ENCODE results near the gene BLOC1S5.
"Not testable (repeated sequence)": the region's sequence is repeated elsewhere in the genome, so short reads cannot be mapped to it uniquely, and the experiment has no call there.

Gene BLOC1S5

DNA sequence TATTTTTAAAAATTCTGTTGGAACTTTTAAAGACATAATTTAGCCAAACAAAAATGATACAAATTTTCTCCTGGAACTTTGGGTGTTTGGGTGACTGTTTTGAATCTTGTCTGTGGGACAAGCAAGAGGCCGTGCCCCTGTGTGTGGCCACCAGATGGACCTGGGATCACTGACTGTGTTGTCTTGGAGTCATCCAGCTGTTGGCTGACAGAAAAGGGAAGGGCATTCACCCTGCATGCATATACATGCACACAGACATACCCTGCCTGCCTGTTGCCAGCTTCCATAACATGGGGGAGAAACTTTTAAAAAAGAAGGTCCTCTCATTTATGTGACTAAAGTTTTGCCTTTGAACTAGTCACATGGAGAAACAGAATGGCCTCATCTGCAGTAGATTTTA is 72.7 kb downstream of the BLOC1S5 start:
- no peak for DNase-seq

DNA sequence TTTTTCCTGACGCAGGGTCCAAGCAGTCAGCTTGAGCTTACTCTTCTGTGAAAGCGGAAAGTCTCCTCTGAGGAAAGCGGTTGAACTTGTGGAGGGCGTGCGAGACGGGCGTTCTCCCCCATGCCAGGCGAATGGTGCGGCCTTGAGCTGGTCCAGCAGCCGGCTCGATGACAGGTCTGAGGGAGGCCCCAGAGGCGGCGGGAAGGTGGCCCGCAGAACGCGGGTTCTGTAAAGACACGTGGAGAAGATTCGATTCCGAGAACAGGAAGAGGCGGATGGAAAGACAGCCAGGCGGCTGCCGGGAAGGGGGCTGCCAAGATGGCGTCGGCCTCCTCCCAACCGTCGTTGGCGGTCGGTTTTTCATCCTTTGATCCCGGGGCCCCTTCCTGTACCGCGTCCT is 78.0 kb downstream of the BLOC1S5 start:
- no peak for DNase-seq

DNA sequence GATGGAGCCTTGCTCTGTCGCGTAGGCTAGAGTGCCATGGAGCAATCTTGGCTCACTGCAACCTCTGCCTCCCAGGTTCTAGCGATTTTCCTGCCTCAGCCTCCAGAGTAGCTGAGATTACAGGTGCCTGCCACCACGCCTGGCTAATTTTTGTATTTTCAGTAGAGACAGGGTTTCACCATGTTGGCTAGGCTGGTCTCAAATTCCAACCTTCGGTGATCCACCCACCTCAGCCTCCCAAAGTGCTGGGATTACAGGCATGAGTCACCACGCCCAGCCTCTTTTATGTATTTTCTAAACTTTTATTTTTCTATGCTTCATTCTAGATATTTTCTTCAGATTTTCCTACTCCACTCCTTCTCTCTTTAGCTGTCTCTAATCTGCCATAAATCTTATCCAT is 80.2 kb downstream of the BLOC1S5 start:
- DNase-seq, result not testable (repeated sequence)

DNA sequence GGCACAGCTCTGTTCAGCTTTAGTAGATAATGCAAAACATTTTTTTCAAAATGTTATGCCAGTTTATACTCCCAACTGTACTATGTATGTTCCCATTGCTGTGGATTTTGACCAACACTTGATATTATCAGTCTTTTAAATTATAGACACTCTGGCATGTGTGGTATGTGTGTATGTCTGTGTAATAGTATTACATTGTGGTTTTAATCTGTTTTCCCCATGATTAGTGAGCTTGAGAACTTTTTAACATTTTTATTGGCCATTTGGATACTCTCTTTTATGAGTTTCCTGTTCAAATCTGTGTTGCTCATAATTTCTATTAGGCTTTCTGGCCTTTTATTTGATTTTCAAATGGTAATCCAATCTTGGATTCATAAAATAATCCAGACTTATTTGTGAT is 84.4 kb downstream of the BLOC1S5 start:
- no peak for DNase-seq

DNA sequence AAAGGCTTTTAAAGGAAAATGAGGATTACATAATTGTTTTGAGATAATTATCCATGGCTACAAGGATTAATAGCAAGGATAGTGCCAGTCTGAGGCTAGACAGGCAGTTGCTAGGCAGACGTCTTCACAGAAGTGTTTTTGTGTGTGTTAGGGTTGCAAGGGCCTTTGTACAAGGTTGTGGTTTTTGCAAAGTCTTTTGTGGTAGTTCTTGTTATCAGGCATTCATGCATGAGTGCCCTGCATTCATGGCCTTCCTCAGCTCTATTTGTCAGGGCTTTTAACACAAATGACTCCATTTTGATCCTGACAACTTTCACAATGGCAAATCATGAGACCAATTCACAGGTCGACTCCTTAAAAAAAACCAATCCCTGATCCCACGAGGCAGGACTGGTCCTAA is 85.5 kb downstream of the BLOC1S5 start:
- DNase-seq, result no peak

DNA sequence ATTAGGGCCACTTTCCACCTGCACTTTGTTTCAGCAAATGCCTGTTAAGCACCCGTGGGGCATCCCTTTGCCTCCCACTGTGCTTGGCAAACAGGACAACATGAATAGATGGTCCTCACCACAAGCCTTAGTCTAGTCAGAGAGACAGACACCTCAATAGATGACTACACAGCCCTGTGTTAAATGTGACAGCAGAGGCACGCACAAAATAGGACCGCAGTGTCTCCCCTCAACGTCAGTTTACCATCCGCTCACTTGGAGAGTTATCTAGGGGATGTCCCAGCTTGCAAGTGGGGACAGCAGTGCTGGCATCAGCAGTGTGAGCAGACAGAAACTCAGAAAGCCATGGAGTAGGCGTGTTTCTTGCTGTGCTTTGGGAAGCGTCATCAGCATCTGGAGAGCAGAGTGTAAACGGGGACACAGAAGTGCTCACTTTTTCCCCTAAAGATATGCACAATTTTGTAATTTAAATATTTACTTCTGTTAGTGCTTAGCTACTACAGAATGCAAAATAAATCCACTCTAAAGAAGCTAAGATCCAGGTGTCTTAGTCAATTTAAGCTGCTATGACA is 87.6 kb downstream of the BLOC1S5 start:
- DNase-seq, result no peak

DNA sequence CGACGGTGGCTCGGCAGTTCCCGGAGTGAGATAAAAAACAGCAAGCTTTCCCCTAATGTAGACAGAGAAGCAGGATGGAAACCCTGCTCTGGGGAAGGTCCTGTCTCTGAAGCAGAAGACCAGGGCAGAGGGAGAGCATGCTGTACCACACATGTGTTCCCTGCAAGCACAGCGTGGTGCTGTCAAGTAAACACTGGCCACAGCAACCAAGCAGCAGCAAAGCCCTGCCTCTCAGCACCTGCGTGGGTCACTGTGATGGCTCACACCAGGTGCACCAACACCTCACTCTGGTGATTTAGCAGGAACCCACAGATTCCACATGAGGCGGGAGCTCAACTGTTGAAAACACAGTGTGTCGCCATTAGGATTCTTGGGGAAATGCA is 88.4 kb downstream of the BLOC1S5 start:
- DNase-seq, result no peak

DNA sequence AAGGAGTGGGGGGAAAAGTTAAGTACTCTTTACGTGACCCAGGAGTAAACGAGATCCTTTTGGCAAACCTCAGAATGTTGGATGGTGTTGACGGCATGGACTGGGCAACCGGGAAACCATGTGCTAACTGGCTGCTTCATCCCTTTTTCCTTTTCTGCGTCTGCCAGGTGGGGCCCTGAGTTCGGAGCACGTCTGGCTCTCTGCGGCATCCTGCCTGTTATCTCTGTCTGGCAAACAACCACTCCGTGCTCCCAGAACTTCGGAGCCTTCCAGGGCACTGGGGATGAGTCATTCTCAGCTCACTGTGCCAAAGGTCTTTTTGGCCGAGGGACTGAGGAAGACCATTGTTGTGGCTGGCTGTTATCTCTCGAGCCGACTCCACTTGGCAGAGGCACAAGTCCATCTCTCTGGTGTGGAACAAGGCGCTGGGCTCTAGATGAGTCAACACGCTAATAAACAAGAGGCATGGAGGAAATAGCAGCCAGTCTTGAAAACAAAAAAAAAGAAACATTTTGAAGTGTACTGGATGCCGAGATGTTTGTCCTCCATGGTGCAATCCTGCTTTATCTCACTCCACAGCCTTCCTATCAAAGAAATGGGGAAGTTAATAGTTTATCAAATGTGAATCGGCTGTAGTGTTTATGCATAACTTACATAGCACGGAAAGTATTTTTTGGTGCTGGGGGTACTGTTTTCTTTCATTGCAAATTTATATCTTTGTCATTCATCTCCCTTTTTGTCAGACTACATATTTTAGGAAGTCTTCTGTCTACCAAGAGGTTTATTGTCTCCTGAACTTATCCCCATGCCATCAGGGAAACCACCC is 89.0 kb downstream of the BLOC1S5 start:
- no peak for DNase-seq

DNA sequence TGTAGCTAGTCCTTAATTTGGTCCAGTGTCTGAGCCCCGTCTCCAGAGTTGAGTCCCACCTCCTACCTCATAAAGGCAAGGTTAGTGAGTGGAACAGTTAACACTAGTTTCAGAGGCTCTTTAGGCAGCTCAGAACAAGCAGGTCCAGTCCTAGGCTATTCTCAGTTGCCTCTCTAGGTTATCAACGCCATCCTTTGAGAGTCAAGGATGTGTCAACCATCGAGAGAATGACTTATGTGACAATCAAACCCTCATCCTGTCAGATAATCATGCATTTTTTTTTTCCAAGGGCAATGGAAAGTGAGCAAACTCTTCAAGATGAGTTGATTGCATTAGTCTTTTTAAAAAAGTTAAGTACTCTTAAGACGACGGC is 89.6 kb downstream of the BLOC1S5 start:
- DNase-seq, result no peak

DNA sequence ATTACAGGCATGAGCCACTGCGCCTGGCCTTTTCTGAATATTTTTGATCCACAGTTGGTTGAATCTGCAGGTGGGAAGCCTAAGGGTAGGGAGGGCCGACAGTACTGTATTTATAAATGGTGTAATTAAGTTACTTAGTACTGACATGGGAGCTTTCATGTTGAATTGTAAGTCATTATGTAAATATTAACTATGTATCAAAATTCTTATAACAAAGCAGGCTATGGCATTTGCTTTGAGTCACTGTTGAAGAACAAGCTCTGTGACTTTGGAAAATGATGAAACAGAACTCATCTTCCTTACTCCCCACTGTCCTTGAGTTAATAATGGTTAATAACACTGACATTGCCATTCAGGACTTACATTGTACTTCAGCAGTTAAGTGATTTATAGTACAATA is 90.6 kb downstream of the BLOC1S5 start:
- no peak for DNase-seq

DNA sequence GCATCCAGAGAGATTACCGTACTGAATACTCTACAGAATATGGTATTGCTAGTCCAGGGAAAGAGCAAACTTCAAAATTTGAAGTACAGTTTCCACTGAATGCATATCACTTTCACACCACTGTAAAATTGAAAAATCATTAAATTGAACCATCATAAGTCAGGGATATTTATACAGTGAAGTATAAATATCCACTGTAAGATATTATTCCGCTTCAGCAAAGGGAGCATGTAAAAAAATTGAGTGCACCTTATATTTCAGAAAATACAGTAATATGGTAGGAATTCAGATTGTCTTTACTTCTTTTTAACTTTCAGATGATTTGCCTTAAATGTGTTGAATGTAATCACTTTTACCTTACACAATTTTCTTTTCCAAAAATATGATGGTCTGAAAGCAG is 92.7 kb downstream of the BLOC1S5 start:
- DNase-seq, result no peak

DNA sequence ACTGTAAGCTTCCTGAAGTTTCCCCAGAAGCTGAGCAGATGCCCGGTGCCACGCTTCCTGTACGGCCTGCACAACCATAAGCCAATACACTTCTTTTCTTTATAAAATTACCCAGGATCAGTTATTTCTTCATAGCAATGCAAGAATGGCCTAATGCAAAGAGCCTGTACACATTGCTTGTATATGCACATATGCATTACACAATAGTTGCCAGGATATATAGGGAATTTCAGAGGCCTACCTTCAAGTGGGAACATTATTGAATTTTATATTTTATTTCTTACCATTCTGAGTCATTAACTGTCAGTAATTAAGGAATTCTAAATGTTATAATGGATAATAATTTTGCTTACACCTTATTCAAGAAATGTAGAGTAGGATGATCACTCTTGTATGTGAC is 93.6 kb downstream of the BLOC1S5 start:
- no peak for DNase-seq

All from activated CD4-positive, CD25-positive, alpha-beta regulatory T cell (primary cell).